Brain microvascular endothelial cell (primary cell): Measurements from ENCODE around the gene EFCAB9.
A peak's percentile ranks its signal among the peaks of the same experiment; 100 is the strongest.

Experiments used
- DNase-seq: peaks from one replicate; pipeline ENCODE4 v3.0.0-alpha.2; 2020
- H3K27ac ChIP-seq: fragments of 250-450 bp; sonication (Bioruptor Pico); 2 replicates; pipeline ENCODE4 v1.5.1; 2020; ENCODE audit warnings: mild to moderate bottlenecking, moderate library complexity
- H3K27me3 ChIP-seq: fragments of 250-450 bp; sonication (Bioruptor Pico); replicated peaks from 2 replicates; pipeline ENCODE4 v1.5.1; 2020; ENCODE audit warnings: mild to moderate bottlenecking
- H3K36me3 ChIP-seq: fragments of 250-450 bp; sonication (Bioruptor Pico); replicated peaks from 2 replicates; pipeline ENCODE4 v1.5.1; 2020; ENCODE audit warnings: mild to moderate bottlenecking
- H3K4me3 ChIP-seq: 2 replicates; pipeline ENCODE4 v1.5.1; 2011; ENCODE audit warnings: low read depth, mild to moderate bottlenecking, control low read depth, low read length, moderate library complexity
- in situ Hi-C: cut with HindIII; loops from 2 replicates; pipeline ENCODE4 v1.10.0; 2017; ENCODE audit warnings: low sequenced_read_pairs, low pct_ligation_motif_present
- TF ChIP-seq, protein P1 (sequence below): IDR thresholded peaks from 2 replicates; pipeline ENCODE4 v1.5.1; 2011; ENCODE audit warnings: low read depth, mild to moderate bottlenecking, moderate library complexity, low read length, control low read depth, inconsistent platforms; ENCODE audit errors: missing control alignments

The EFCAB9 gene

DNA sequence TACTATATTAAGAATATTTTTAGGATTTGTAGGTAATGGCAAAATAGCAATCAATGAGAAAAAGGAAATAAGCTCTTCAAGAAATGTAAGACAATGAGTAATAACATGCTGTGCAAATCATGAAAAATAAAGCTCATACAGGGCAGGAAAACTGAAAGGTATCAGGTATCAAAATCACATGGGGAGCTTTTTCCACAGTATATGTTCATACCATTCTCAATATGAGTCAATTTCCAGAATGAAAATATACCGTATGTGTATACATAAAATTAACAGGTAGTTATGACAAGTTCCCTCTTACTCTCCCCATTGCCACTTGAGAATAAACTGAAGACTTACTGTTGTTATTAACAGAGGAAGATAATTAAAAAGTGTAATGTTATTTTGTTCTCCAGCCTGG, 35.9 kb downstream of the EFCAB9 start:
- TF ChIP-seq, protein P1, sequence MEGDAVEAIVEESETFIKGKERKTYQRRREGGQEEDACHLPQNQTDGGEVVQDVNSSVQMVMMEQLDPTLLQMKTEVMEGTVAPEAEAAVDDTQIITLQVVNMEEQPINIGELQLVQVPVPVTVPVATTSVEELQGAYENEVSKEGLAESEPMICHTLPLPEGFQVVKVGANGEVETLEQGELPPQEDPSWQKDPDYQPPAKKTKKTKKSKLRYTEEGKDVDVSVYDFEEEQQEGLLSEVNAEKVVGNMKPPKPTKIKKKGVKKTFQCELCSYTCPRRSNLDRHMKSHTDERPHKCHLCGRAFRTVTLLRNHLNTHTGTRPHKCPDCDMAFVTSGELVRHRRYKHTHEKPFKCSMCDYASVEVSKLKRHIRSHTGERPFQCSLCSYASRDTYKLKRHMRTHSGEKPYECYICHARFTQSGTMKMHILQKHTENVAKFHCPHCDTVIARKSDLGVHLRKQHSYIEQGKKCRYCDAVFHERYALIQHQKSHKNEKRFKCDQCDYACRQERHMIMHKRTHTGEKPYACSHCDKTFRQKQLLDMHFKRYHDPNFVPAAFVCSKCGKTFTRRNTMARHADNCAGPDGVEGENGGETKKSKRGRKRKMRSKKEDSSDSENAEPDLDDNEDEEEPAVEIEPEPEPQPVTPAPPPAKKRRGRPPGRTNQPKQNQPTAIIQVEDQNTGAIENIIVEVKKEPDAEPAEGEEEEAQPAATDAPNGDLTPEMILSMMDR, result no peak
- H3K27ac ChIP-seq, result no peak overlapping the region
- no peak for DNase-seq
- in situ Hi-C loops, result no loop called here
- H3K27me3 ChIP-seq, result no peaks in the 10 kb centered on the region
- H3K36me3 ChIP-seq, result peaks cover 10% of the 10 kb centered on the region
- no peak overlapping the region for H3K4me3 ChIP-seq

GRCh38 chr5:172234031-172234430, 40.1 kb downstream of the EFCAB9 start:
- no peak overlapping the region for H3K27ac ChIP-seq
- DNase-seq, result no peak
- peaks cover 10% of the 10 kb centered on the region for H3K36me3 ChIP-seq
- no peaks in the 10 kb centered on the region for H3K27me3 ChIP-seq
- TF ChIP-seq, protein P1, result no peak
- no peak overlapping the region for H3K4me3 ChIP-seq
- in situ Hi-C loops, result no loop called here

DNA sequence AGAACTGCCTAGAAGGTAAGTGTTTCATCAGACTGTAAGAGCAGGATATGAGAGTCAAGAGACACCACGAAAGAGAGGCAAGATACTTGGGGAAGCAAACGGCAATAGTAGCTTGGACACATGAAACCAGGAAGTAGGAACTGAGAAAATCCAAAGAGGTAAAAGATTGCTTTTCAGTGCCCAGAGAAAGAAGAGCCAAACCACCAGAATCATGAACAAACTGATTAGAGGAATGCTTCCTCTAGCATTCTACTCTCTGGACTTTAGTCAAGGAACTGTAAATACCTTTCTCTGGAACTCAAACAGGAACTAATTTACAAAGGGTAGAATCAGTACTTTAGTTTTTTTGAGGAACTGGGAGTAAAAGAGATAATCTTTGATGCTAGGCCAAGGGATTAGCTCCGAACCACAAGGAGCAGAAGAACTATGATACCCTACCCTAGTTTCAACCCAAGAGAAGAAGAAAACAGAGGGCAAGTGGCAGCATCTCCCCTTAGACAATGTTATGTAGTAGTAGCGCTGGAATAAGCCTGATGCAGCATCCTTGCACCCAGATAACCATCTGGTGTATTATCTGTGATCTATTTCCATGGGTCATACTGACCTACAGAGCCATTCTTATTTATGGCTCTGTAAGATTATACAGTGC, 41.3 kb downstream of the EFCAB9 start:
- Histone ChIP-seq H3K36me3 (peaks cover 6% of the 10 kb centered on the region), H3K27ac (no peak overlapping the region), H3K4me3 (no peak overlapping the region), H3K27me3 (no peaks in the 10 kb centered on the region)
- in situ Hi-C loops, result no loop called here
- TF ChIP-seq, protein P1, result no peak
- DNase-seq, result no peak

GRCh38 chr5:172235827-172236736, 42.1 kb downstream of the EFCAB9 start:
- in situ Hi-C loops, result no loop called here
- TF ChIP-seq, protein P1, result no peak
- Histone ChIP-seq H3K36me3 (peaks cover 2% of the 10 kb centered on the region), H3K4me3 (no peak overlapping the region), H3K27ac (no peak overlapping the region), H3K27me3 (no peaks in the 10 kb centered on the region)
- peak; percentile 18 for DNase-seq

DNA sequence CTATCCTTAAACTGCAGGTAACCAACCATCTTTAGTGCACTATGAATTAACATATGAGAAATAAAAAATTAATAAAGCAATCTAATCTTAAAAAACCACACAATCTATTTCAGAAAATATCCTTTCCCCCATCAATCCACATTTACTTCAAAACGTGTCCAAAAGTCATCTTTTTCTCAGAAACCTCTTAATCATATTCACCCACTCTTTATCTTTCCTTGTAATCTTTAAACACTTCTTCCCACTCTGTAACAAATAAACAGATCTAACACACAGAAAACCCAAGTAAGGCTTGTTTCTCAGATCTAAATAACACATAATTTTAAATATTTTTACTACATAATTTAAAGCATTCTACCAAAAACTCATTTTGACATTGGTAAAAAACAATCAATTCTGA, 44.4 kb downstream of the EFCAB9 start:
- H3K27me3 ChIP-seq, result no peaks in the 10 kb centered on the region
- TF ChIP-seq, protein P1, result no peak
- in situ Hi-C loops, result no loop called here
- no peak for DNase-seq
- H3K27ac ChIP-seq, result no peak overlapping the region
- H3K4me3 ChIP-seq, result no peak overlapping the region
- no peaks in the 10 kb centered on the region for H3K36me3 ChIP-seq
